Keratinocyte (primary cell): ENCODE results near the gene FIBP. TPM values are rescaled to one million over a fixed set of nuclear protein-coding genes. Genes with fewer than 3 reads are reported as not detected.

Experiments used
- DNase-seq: peaks from one replicate; pipeline ENCODE4 v3.0.0-alpha.2; 2011; ENCODE audit warnings: low read depth, missing footprints, low spot score
- FAIRE-seq: peaks from 2 replicates; lab custom pipeline; 2011; peaks lifted over from hg19 to GRCh38; lab: Jason Lieb, UNC
- H2AFZ ChIP-seq: 2 replicates; pipeline ENCODE4 v1.6.0; 2012; ENCODE audit warnings: low read length, control low read depth, inconsistent platforms; ENCODE audit not compliant: control insufficient read depth
- H3K27ac ChIP-seq: 2 replicates; pipeline ENCODE4 v1.5.1; 2011; ENCODE audit warnings: low read length; ENCODE audit not compliant: control insufficient read depth, insufficient read depth
- H3K27me3 ChIP-seq: 3 replicates; pipeline ENCODE4 v1.6.0; 2011; ENCODE audit warnings: low read length; ENCODE audit not compliant: control insufficient read depth, insufficient read depth; ENCODE audit errors: extremely low read depth
- H3K36me3 ChIP-seq, 2 experiments: 2 replicates in 1 of 2; 3 replicates in 1 of 2; pipeline ENCODE4 v1.5.1; 2011; ENCODE audit warnings: low read length in 2 of 2, mild to moderate bottlenecking in 1 of 2; ENCODE audit not compliant: control insufficient read depth in 2 of 2, insufficient read depth in 2 of 2; ENCODE audit errors: extremely low read depth in 1 of 2
- H3K4me1 ChIP-seq: 3 replicates; pipeline ENCODE4 v1.5.1; 2011; ENCODE audit warnings: low read length; ENCODE audit not compliant: control insufficient read depth, insufficient read depth; ENCODE audit errors: extremely low read depth
- H3K4me2 ChIP-seq: 3 replicates; pipeline ENCODE4 v1.6.0; 2011; ENCODE audit warnings: low read depth, low read length; ENCODE audit not compliant: control insufficient read depth, insufficient read depth; ENCODE audit errors: extremely low read depth
- H3K4me3 ChIP-seq, 3 experiments: fragments of 200-600 bp in 1 of 3; sonication (generic) in 1 of 3; 2 replicates in 2 of 3; 3 replicates in 1 of 3; pipeline ENCODE4 v1.5.1; 2011 to 2016; ENCODE audit warnings: low read length in 3 of 3, mild to moderate bottlenecking in 3 of 3, control low read depth in 2 of 3, inconsistent platforms in 1 of 3, low read depth in 1 of 3, mixed read lengths in 1 of 3, mixed run types in 1 of 3, moderate library complexity in 1 of 3; ENCODE audit not compliant: control insufficient read depth in 2 of 3, insufficient read depth in 2 of 3; ENCODE audit errors: extremely low read depth in 1 of 3
- H3K79me2 ChIP-seq: 2 replicates; pipeline ENCODE4 v1.6.0; 2012; ENCODE audit warnings: low read length; ENCODE audit not compliant: control insufficient read depth, insufficient read depth
- H3K9ac ChIP-seq: 3 replicates; pipeline ENCODE4 v1.6.0; 2011; ENCODE audit warnings: low read length; ENCODE audit not compliant: control insufficient read depth, insufficient read depth; ENCODE audit errors: extremely low read depth
- H3K9me1 ChIP-seq: 3 replicates; pipeline ENCODE4 v1.6.0; 2011; ENCODE audit warnings: low read length; ENCODE audit not compliant: control insufficient read depth, insufficient read depth; ENCODE audit errors: extremely low read depth
- H3K9me3 ChIP-seq: 2 replicates; pipeline ENCODE4 v1.5.1; 2012; ENCODE audit warnings: low read depth, low read length; ENCODE audit not compliant: control insufficient read depth
- H4K20me1 ChIP-seq: 3 replicates; pipeline ENCODE4 v1.6.0; 2011; ENCODE audit warnings: low read length; ENCODE audit not compliant: control insufficient read depth, insufficient read depth; ENCODE audit errors: extremely low read depth
- CTCF ChIP-seq, 3 experiments: IDR thresholded peaks in 1 of 3; conservative IDR thresholded peaks in 1 of 3; optimal IDR thresholded peaks in 1 of 3; 2 replicates in 2 of 3; 3 replicates in 1 of 3; pipeline versions ENCODE3 to v1.5.1; 2011; ENCODE audit warnings: low read length in 3 of 3, mild to moderate bottlenecking in 3 of 3, moderate library complexity in 2 of 3, control low read depth in 1 of 3, inconsistent platforms in 1 of 3; ENCODE audit not compliant: insufficient read depth in 2 of 3; ENCODE audit errors: extremely low read depth in 1 of 3
- EZH2 ChIP-seq: IDR thresholded peaks from one replicate; pipeline ENCODE4 v1.6.1; 2012; ENCODE audit warnings: inconsistent platforms, mild to moderate bottlenecking, low read length, moderate library complexity
- dilution Hi-C: fragments of 300-500 bp; cut with MboI; formaldehyde crosslinking; loops from one replicate; pipeline ENCODE4 v1.7.0; 2020; ENCODE audit warnings: low sequenced_read_pairs; ENCODE audit not compliant: extremely low pct_ligation_motif_present
- polyA plus RNA-seq, 5 experiments: library from polyadenylated mRNA; depleted of rRNA in 3 of 5; stranded (reverse) in 3 of 5; stranded (forward) in 1 of 5; unstranded in 1 of 5; fragments of >200 nt; gene quantifications; 1 replicate in 1 of 5; 2 replicates in 3 of 5; 3 replicates in 1 of 5; pipeline versions ENCODE4 v1.2.1 to v1.2.3, GENCODE V29; 2011 to 2012; ENCODE audit warnings: missing spikeins in 2 of 5, low read depth in 1 of 5, low replicate concordance in 1 of 5

The FIBP gene
- polyA plus RNA-seq, 1 donor (not counting 4 experiments of a cell fraction or from before 2014, with no cell fraction given): 95.1 TPM

GRCh38 chr11:65885808-65886536 lies 2.3 kb downstream of the FIBP start:
- Histone ChIP-seq H3K9me1 (no peaks in the 10 kb centered on the region), H3K4me2 (no peak overlapping the region), H3K27me3 (no peaks in the 10 kb centered on the region), H3K4me3 (no peak overlapping the region), H3K4me1 (peaks cover 25% of the 10 kb centered on the region), H3K9ac (no peak overlapping the region), H4K20me1 (no peaks in the 10 kb centered on the region), H3K79me2 (peaks cover 17% of the 10 kb centered on the region), H2AFZ (no peak overlapping the region), H3K36me3 (peaks cover 31 to 46% of the 10 kb centered on the region in 2 experiments), H3K9me3 (no peaks in the 10 kb centered on the region), H3K27ac (no peak overlapping the region)
- TF ChIP-seq EZH2 (no peak), CTCF (optimal IDR thresholded peaks at IDR 0.05 in 1 of 3, IDR thresholded peaks at IDR 0.05 in 1 of 3, conservative IDR thresholded peaks at IDR 0.05 in 1 of 3; ENCODE audit: extremely low read depth in 1 of 3, insufficient read depth in 2 of 3, low read length in 3 of 3) (no peak)
- dilution Hi-C loops: no loop called here
- no peak for DNase-seq
- FAIRE-seq: no peak

- Histone ChIP-seq H3K27ac (no peak overlapping the region), H3K9me1 (no peaks in the 10 kb centered on the region), H2AFZ (no peak overlapping the region), H3K4me2 (no peak overlapping the region), H3K79me2 (peaks cover 17% of the 10 kb centered on the region), H3K27me3 (no peaks in the 10 kb centered on the region), H3K4me1 (peaks cover 24% of the 10 kb centered on the region), H3K9ac (no peak overlapping the region), H4K20me1 (no peaks in the 10 kb centered on the region), H3K9me3 (no peaks in the 10 kb centered on the region), H3K36me3 (peaks cover 31 to 46% of the 10 kb centered on the region in 2 experiments), H3K4me3 (no peak overlapping the region)
- dilution Hi-C loops: no loop called here
- no peak for FAIRE-seq
- TF ChIP-seq CTCF (optimal IDR thresholded peaks at IDR 0.05 in 1 of 3, IDR thresholded peaks at IDR 0.05 in 1 of 3, conservative IDR thresholded peaks at IDR 0.05 in 1 of 3; ENCODE audit: extremely low read depth in 1 of 3, insufficient read depth in 2 of 3, low read length in 3 of 3): no peak
- no peak for TF ChIP-seq EZH2
- no peak for DNase-seq
Measured at GRCh38 chr11:65885231-65885630, 3.0 kb downstream of the FIBP start.
